Eye (tissue), 1 donor: ENCODE data around the gene BAG1.

Experiments
- DNase-seq: peaks from one replicate; pipeline ENCODE4 v3.0.0-alpha.2; 2015

BAG1 gene

GRCh38 chr9:33209394-33209793, 55.1 kb downstream of the BAG1 start:
- no peak for DNase-seq

DNA sequence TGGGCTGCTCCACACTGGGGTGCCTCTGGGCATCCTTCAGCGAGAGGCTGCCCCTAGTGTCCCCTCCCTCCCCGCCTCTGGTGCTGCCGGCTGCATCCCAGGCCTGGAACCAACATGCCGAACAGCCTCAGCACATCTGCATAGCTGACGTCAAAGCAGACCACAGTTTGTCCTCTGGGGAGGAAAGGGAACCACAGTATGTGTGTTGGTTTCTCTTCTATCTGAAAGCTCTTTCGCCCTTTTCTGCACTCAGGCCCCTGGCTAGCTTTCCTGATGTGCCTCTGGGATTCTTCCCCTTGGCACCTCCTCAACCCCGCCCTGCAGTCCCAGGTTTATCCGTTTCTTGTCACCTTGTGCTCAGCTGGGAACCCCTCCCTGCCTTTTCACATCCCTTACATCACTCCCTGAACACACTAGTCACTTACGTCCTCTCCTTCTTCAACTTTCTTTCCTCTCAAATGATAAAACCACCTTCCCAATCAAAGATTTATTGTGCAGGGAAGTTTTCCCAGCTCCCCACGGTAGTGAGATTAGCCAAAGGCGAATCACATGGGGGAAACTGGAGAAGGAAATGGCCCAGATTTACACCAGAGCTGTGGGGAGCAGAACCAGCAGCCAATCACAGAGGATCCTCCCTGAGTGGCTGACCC, 61.8 kb downstream of the BAG1 start:
- no peak for DNase-seq
